Mucosa of rectum (tissue), 2 donors: ENCODE measurements around the gene TWF2.

Experiments
- H3K27ac ChIP-seq, 2 donors: one replicate each; pipeline ENCODE4 v1.7.0; 2013; ENCODE audit warnings: inconsistent platforms in 2 of 2, low read depth in 2 of 2, low read length in 2 of 2
- H3K27me3 ChIP-seq, 2 donors: one replicate each; pipeline ENCODE4 v1.7.0; 2013; ENCODE audit warnings: low read length in 2 of 2; ENCODE audit not compliant: control insufficient read depth in 2 of 2, insufficient read depth in 2 of 2
- H3K36me3 ChIP-seq, 2 donors: one replicate each; pipeline ENCODE4 v1.7.0; 2013; ENCODE audit warnings: low read length in 2 of 2; ENCODE audit not compliant: control insufficient read depth in 2 of 2, insufficient read depth in 2 of 2
- H3K4me1 ChIP-seq, 2 donors: one replicate each; pipeline ENCODE4 v1.7.0; 2013; ENCODE audit warnings: low read length in 2 of 2, mild to moderate bottlenecking in 1 of 2; ENCODE audit not compliant: control insufficient read depth in 2 of 2, insufficient read depth in 2 of 2
- H3K4me3 ChIP-seq, 2 donors: one replicate each; pipeline ENCODE4 v1.7.0; 2013; ENCODE audit warnings: low read length in 2 of 2
- H3K9ac ChIP-seq, 2 donors: one replicate each; pipeline ENCODE4 v1.7.0; 2013; ENCODE audit warnings: low read length in 2 of 2, low read depth in 1 of 2, mild to moderate bottlenecking in 1 of 2
- H3K9me3 ChIP-seq, 2 donors: one replicate each; pipeline ENCODE4 v1.7.0; 2013; ENCODE audit warnings: low read length in 2 of 2; ENCODE audit not compliant: control insufficient read depth in 2 of 2
- donor health status: healthy.
- donor health status: Normal muscosa, but diverticular disease.

TWF2 gene

DNA sequence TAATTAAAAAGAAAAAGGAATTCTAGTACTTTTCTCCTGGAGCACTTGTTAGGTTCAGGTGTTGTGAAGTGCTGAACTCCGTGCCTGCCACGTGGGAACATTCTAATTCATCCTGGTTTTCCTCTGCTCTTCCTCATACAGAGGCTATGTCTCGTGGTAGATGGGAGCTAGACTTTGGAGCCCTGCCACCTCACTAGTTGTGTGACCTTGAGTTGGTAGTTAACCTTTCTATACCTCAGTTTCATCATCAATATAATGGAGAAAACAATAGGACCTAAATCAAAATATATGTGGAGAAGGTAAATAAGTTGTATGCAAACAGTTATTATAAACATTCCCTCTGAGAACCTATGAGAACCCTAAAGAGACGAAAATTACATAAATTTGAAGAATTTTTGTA lies 30.4 kb downstream of the TWF2 start:
- H3K4me3 ChIP-seq = no peak overlapping the region
- peaks cover 70 to 88% of the 10 kb centered on the region in 2 donors for H3K36me3 ChIP-seq
- H3K27me3 ChIP-seq = no peaks in the 10 kb centered on the region
- no peak overlapping the region for H3K9ac ChIP-seq
- H3K4me1 ChIP-seq = peaks cover 0 to 6% of the 10 kb centered on the region in 2 donors
- H3K27ac ChIP-seq = no peak overlapping the region
- H3K9me3 ChIP-seq = no peaks in the 10 kb centered on the region

- peaks cover 0 to 11% of the 10 kb centered on the region in 2 donors for H3K4me1 ChIP-seq
Measured at GRCh38 chr3:52205727-52206372, 33.1 kb downstream of the TWF2 start.

GRCh38 chr3:52204337-52205073 lies 34.5 kb downstream of the TWF2 start:
- Histone ChIP-seq H3K27ac (no peak overlapping the region), H3K36me3 (peaks cover 67 to 69% of the 10 kb centered on the region in 2 donors)

More at GRCh38 chr3:52205727-52206372, 33.1 kb downstream of the TWF2 start:
- Histone ChIP-seq H3K27ac (no peak overlapping the region), H3K9ac (no peak overlapping the region), H3K27me3 (no peaks in the 10 kb centered on the region), H3K36me3 (peaks cover 74% of the 10 kb centered on the region in 2 donors), H3K9me3 (no peaks in the 10 kb centered on the region), H3K4me3 (no peak overlapping the region)

DNA sequence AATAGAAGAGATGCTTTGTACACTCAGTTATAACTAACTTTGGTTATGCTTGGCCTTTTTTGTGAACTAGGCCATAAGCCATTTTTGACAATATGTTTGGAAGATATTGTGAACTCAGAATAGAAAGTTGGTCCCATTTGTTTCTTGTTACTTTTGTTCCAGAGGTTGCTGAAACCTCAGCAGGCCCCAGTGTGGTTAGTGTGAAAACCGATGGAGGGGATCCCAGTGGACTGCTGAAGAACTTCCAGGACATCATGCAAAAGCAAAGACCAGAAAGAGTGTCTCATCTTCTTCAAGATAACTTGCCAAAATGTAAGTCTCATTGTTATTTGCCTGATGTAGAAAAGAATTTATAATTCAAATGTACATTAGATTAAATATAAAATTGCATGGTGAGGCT lies 35.3 kb downstream of the TWF2 start:
- Histone ChIP-seq H3K27me3 (no peaks in the 10 kb centered on the region), H3K36me3 (peaks cover 61 to 64% of the 10 kb centered on the region in 2 donors), H3K4me1 (peaks cover 6 to 23% of the 10 kb centered on the region in 2 donors), H3K9ac (peak overlapping the region in 1 of 2 donors; percentile 19), H3K4me3 (no peak overlapping the region), H3K27ac (no peak overlapping the region), H3K9me3 (no peaks in the 10 kb centered on the region)

More at GRCh38 chr3:52204337-52205073, 34.5 kb downstream of the TWF2 start:
- H3K9me3 ChIP-seq = no peaks in the 10 kb centered on the region
- H3K9ac ChIP-seq = peak overlapping the region in 1 of 2 donors; percentile 19
- peak overlapping the region in 1 of 2 donors; percentile 22 for H3K4me3 ChIP-seq
- H3K4me1 ChIP-seq = peaks cover 0 to 17% of the 10 kb centered on the region in 2 donors
- H3K27me3 ChIP-seq = no peaks in the 10 kb centered on the region

GRCh38 chr3:52202384-52203077 lies 36.4 kb downstream of the TWF2 start:
- peaks cover 11 to 30% of the 10 kb centered on the region in 2 donors for H3K4me1 ChIP-seq
- no peaks in the 10 kb centered on the region for H3K27me3 ChIP-seq
- no peak overlapping the region for H3K9ac ChIP-seq
- no peak overlapping the region for H3K4me3 ChIP-seq
- peaks cover 50 to 53% of the 10 kb centered on the region in 2 donors for H3K36me3 ChIP-seq
- no peaks in the 10 kb centered on the region for H3K9me3 ChIP-seq
- H3K27ac ChIP-seq = no peak overlapping the region

DNA sequence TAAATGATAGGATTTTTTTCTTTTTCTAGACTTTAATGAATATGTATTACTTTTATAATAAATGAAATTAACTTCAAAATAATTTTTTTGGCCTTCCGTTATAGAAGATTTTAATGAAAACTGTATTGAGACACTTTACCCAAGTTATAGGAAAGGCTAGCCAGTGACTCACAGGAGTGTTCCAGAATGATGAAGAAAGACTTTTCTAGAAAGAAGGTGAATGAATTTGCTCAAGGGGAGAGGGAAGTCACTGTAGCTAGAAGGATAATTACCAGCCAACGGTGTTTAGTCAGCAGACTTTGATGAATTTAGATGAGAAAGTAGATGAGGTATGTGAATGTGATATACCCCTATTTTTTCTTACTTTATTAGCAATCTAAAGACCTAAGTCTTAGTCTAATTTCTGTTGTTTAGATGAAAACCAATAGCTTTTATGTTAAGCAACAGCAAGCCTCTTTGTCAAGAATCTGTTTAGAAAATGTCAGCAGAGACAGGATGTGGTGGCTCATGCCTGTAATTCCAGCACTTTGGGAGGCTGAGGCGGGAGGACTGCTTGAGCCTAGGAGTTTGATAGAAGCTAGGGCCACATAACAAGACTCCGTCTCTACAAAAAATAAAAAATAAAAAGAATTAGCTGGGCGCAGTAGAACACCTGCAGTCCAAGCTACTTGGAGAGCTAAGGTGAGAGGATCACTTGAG lies 37.8 kb downstream of the TWF2 start:
- H3K27me3 ChIP-seq = no peaks in the 10 kb centered on the region
- H3K9ac ChIP-seq = no peak overlapping the region
- no peaks in the 10 kb centered on the region for H3K9me3 ChIP-seq
- H3K4me1 ChIP-seq = peaks cover 24 to 44% of the 10 kb centered on the region in 2 donors
- peaks cover 41 to 44% of the 10 kb centered on the region in 2 donors for H3K36me3 ChIP-seq
- no peak overlapping the region for H3K4me3 ChIP-seq
- no peak overlapping the region for H3K27ac ChIP-seq

DNA sequence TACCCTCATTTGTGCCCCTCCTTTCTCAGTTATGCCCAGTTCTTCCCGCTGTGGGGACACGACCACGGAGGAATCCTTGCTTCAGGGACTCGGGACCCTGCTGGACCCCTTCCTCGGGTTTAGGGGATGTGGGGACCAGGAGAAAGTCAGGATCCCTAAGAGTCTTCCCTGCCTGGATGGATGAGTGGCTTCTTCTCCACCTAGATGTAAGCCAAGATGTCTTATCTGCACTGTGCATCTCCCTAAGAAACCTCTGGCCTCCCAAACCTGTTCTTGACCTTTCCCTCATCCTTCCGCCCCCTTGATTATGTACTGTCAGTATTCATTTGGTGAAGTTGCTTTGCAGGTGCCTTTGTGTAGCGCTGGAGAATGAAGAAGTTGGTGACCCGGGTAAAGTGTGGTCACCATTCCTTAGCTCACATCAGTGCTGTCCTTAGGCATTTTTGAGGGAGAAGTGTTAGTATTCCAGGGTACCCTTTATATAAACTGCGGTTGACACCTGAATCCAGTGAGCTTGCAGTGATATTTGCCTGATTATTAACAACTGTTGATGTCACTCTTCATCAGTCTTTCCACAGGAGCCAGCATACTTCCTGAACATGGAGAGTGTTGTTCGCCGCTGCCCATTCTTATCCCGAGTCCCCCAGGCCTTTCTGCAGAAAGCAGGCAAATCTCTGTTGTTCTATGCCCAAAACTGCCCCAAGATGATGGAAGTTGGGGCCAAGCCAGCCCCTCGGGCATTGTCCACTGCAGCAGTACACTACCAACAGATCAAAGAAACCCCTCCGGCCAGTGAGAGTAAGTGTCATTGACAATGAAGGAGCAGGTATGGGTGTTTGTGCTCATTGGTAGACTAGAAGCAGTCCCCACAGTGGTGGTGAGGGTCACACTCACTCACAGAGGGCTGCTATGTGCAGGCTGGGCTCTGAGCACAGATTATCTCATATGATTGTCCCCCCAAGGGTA lies 40.0 kb downstream of the TWF2 start:
- H3K27ac ChIP-seq = peak overlapping the region; percentile 82 to 93
- H3K4me1 ChIP-seq = peaks cover 32 to 48% of the 10 kb centered on the region in 2 donors
- H3K36me3 ChIP-seq = peaks cover 20 to 22% of the 10 kb centered on the region in 2 donors
- H3K9ac ChIP-seq = peak overlapping the region; percentile 87 to 94
- H3K4me3 ChIP-seq = peak overlapping the region; percentile 79 to 85
- H3K9me3 ChIP-seq = no peaks in the 10 kb centered on the region
- no peaks in the 10 kb centered on the region for H3K27me3 ChIP-seq

- H3K27me3 ChIP-seq = no peaks in the 10 kb centered on the region
- peak within 1 kb of the TSS; percentile 83 to 93 for H3K27ac ChIP-seq
- H3K9me3 ChIP-seq = no peaks in the 10 kb centered on the region
- H3K4me1 ChIP-seq = peaks cover 32 to 47% of the 10 kb centered on the region in 2 donors
- peak within 1 kb of the TSS; percentile 87 to 94 for H3K9ac ChIP-seq
- H3K36me3 ChIP-seq = peaks cover 11 to 17% of the 10 kb centered on the region in 2 donors
- H3K4me3 ChIP-seq = peak within 1 kb of the TSS; percentile 79 to 85
Measured at GRCh38 chr3:52197842-52198625, 40.9 kb downstream of the TWF2 start, which contains the start of gene ALAS1. Gene ALAS1, plus strand, starts transcription at chr3:52198160. Its CDS starts 1,082 bp downstream, at chr3:52199242.
